Lower leg skin (tissue), 4 donors: ENCODE results near the gene NOVA1. TPM values are rescaled to one million over a fixed set of nuclear protein-coding genes. Genes with fewer than 3 reads are reported as not detected.

ENCODE experiments used
- DNase-seq, 2 donors: peaks; one replicate each; pipeline ENCODE4 v3.0.0-alpha.2; 2019; ENCODE audit warnings: low spot score in 2 of 2
- H3K4me3 ChIP-seq: fragments of 200-600 bp; sonication (generic); 2 replicates; pipeline ENCODE4 v1.5.1; 2017; ENCODE audit warnings: mild to moderate bottlenecking, low read depth; ENCODE audit not compliant: poor library complexity, severe bottlenecking
- POLR2A ChIP-seq, 2 donors: fragments of 450-650 bp; IDR thresholded peaks; one replicate each; pipeline ENCODE4 v1.6.1; 2016 to 2017; ENCODE audit warnings: antibody characterized with exemption in 2 of 2, mild to moderate bottlenecking in 1 of 2, moderate library complexity in 1 of 2
- WGBS, 2 donors: methylation state at CpG; one replicate each; pipeline ENCODE4 v1.1.5; 2018; 5-methylcytosine and 5-hydroxymethylcytosine counted together
- intact Hi-C: fragments of 100-400 bp; cut with DNase I; formaldehyde crosslinking; loops from one replicate; pipeline ENCODE4 v1.15.0; 2023; ENCODE audit warnings: low total_unique reads
- total RNA-seq, 4 donors: library from RNA; depleted of rRNA; stranded (reverse); fragments of >200 nt; gene quantifications; one replicate each; pipeline ENCODE4 v1.1.0, GENCODE V29; 2016
- TF ChIP-seq, protein P1 (sequence below), 3 donors: fragments of 450-650 bp; IDR thresholded peaks; one replicate each; pipeline ENCODE4 v1.5.1; 2016; ENCODE audit warnings: antibody characterized with exemption in 3 of 3, mild to moderate bottlenecking in 3 of 3, moderate library complexity in 2 of 3

The NOVA1 gene
- total RNA-seq, 4 donors from 2014 or later: 3.0 to 8.9 (median 7.1) TPM

DNA sequence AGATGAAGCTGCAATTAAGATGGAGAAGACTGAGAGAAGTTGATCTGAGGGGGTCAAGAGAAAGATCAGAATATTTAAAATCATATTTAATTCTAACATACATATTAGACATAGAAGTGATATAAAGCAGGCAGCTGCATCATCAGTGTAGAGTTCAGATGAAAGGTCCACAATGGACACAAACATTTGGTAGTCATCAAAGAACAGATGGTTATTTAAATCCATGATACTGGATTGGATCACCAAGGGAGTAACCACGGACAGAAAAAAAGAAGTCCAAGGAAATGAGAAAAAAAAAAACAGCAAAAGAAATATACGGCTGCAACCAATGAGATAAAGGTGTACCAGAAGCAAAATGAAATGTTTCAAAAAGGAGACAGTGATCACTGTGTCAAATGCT lies 20.1 kb downstream of the NOVA1 start:
- no peak for TF ChIP-seq POLR2A (IDR thresholded peaks at IDR 0.05)
- TF ChIP-seq, protein P1, sequence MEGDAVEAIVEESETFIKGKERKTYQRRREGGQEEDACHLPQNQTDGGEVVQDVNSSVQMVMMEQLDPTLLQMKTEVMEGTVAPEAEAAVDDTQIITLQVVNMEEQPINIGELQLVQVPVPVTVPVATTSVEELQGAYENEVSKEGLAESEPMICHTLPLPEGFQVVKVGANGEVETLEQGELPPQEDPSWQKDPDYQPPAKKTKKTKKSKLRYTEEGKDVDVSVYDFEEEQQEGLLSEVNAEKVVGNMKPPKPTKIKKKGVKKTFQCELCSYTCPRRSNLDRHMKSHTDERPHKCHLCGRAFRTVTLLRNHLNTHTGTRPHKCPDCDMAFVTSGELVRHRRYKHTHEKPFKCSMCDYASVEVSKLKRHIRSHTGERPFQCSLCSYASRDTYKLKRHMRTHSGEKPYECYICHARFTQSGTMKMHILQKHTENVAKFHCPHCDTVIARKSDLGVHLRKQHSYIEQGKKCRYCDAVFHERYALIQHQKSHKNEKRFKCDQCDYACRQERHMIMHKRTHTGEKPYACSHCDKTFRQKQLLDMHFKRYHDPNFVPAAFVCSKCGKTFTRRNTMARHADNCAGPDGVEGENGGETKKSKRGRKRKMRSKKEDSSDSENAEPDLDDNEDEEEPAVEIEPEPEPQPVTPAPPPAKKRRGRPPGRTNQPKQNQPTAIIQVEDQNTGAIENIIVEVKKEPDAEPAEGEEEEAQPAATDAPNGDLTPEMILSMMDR (IDR thresholded peaks at IDR 0.05): no peak
- no peak for DNase-seq
- intact Hi-C loops: no loop called here
- no peak overlapping the region for H3K4me3 ChIP-seq
- WGBS, 2 donors: 60 to 61% methylated on average over 2 of the region's 2 CpGs

DNA sequence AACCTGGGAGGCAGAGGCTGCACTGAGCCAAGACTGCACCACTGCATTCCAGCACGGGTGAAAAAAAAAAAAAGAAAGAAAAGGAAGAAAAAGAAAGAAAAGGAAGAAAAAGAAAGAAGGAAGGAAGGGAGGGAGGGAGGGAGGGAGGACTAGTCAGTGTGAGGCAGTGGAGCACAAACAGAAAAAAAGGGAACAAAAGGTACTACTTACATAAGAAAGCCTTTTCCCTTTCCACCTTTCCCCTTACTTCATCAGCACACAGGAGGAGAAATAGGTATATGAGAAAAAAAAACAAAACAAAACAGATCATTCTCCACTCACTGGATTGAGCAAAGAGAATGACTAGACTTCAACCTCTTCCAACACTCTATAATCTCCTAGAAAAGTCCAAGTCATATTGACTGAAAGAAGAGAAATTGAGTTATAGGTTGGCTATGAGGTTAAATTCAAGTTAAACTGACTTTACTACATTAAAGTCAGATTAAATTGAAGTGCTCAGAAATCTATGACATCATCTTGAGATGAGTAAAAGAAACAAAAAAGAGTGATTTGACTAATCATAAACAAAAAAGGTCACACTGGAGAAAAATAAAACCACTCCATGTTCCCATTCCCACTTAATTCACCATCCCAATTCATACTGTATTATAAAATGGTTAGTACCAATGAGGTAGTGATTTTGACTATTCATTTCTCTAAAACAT lies 43.6 kb downstream of the NOVA1 start:
- no peak for TF ChIP-seq POLR2A (IDR thresholded peaks at IDR 0.05)
- TF ChIP-seq, protein P1 (IDR thresholded peaks at IDR 0.05): no peak
- 54 to 58% methylated on average over 1 of the region's 1 CpG for WGBS, 2 donors
- no peak for DNase-seq
- no peak overlapping the region for H3K4me3 ChIP-seq
- intact Hi-C loops: no loop called here

DNA sequence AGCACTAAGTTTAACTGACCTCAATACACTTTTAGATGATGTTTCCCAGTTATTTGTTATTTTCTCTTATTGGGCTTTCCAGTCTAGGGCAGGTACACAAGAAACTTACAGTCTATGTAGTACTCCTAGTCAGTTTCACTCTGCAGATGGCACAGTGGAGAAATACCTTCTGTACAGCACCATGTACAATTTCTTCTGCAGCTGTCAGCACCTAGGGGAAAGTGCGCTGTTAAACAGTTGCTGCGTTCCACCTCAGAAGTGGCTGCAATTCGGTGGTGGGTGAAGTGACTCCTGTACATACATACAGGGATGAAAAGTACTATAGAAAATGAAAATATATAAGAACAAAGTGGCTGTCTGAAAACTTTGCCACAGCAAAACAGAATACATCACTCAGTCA lies 48.3 kb downstream of the NOVA1 start:
- 87 to 90% methylated on average over 3 of the region's 3 CpGs for WGBS, 2 donors
- TF ChIP-seq, protein P1 (IDR thresholded peaks at IDR 0.05): no peak
- TF ChIP-seq POLR2A (IDR thresholded peaks at IDR 0.05): no peak
- H3K4me3 ChIP-seq: no peak overlapping the region
- DNase-seq: no peak
- intact Hi-C loops: no loop called here

DNA sequence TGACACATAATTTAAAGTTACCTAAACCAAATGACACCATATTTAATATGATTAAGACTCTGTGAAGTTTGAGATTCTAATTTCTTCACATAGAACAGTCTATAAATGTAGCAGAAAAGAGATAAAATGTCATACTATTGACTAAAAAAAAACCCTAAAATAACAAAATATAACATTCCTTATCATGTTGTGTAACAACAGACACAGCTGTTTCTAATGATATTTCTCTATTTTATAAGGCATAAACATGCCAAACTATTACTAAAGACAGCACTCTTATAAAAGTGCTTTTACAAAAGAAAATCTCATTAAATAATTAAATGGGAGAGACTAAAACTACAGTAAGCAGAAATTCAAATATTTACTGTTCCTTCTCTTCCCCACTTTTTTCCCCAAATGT lies 49.4 kb downstream of the NOVA1 start:
- intact Hi-C loops: no loop called here
- no peak for DNase-seq
- no peak overlapping the region for H3K4me3 ChIP-seq
- TF ChIP-seq, protein P1 (IDR thresholded peaks at IDR 0.05): no peak
- no peak for TF ChIP-seq POLR2A (IDR thresholded peaks at IDR 0.05)

DNA sequence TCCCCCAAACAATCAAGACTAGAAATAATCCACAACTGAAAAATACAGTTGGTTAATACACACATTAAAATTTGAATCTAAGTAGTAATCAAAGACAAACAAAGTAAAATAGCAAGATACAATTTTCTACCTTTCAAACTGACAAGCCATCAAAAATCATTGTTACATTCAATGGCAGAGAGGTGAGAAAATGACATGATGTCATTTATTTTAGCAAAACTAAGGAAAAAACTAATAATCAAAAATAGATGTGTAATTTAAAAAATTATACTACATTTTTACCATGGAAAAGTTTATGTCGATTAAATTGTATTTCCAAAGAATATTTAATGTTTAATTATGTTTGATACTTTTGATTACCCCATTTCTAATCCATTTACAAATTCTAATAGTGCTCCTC lies 59.7 kb downstream of the NOVA1 start:
- intact Hi-C loops: no loop called here
- 79 to 93% methylated on average over 1 of the region's 1 CpG for WGBS, 2 donors
- TF ChIP-seq, protein P1 (IDR thresholded peaks at IDR 0.05): no peak
- TF ChIP-seq POLR2A (IDR thresholded peaks at IDR 0.05): no peak

DNA sequence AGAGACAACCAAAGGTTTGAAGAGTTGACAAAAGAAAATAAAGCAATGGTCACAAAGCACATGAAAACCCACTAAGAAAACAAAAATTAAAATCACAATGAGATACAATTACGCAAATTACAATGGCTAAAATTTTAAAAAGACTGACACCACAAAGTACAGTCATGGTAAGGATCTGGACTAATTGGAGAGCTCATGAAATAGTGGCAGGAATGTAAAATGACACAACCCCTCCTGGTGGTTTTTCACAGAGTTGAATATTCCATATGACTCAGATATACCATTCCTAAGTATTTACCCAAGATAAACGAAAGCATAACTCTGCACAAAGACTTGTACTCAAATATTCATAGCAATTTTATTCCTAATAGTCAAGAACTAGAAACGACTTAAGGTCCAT lies 65.9 kb downstream of the NOVA1 start:
- H3K4me3 ChIP-seq: no peak overlapping the region
- intact Hi-C loops: no loop called here
- no peak for TF ChIP-seq POLR2A (IDR thresholded peaks at IDR 0.05)
- TF ChIP-seq, protein P1 (IDR thresholded peaks at IDR 0.05): no peak
- DNase-seq: no peak
- WGBS, 2 donors: 82 to 85% methylated on average over 3 of the region's 3 CpGs

More for the DNA sequence above, 59.7 kb downstream of the NOVA1 start:
- H3K4me3 ChIP-seq: no peak overlapping the region
- no peak for DNase-seq
